H1 (cell line): ENCODE data around the gene SLC35F6. TPM values are rescaled to one million over a fixed set of nuclear protein-coding genes. Genes with fewer than 3 reads are reported as not detected.

Experiments
- ASH2L ChIP-seq: fragments of 200-600, 300-600 bp; sonication (generic); IDR thresholded peaks from one replicate; pipeline ENCODE4 v1.7.1; 2017; ENCODE audit warnings: low read length
- CBX5 ChIP-seq: fragments of 300-800, 300-1000 bp; sonication (generic); IDR thresholded peaks from 2 replicates; pipeline ENCODE4 v1.7.1; 2016; ENCODE audit warnings: antibody characterized with exemption, low read length, low read depth
- CHD2 ChIP-seq: IDR thresholded peaks from 2 replicates; pipeline ENCODE4 v1.6.1; 2012; ENCODE audit warnings: low read length, improper control_type of control experiment
- CHD7 ChIP-seq: fragments of 300-600 bp; sonication (generic); IDR thresholded peaks from 2 replicates; pipeline ENCODE4 v1.7.1; 2012; ENCODE audit warnings: low read length, moderate library complexity, mild to moderate bottlenecking, inconsistent platforms; ENCODE audit not compliant: insufficient replicate concordance
- HDAC6 ChIP-seq: IDR thresholded peaks from one replicate; pipeline ENCODE4 v1.7.1; 2012; ENCODE audit warnings: low read depth, mild to moderate bottlenecking, inconsistent platforms, low read length, moderate library complexity
- SP1 ChIP-seq: IDR thresholded peaks from 2 replicates; pipeline ENCODE4 v1.6.1; 2011; ENCODE audit warnings: low read depth, low read length
- polyA plus RNA-seq, 7 experiments: library from polyadenylated mRNA; depleted of rRNA in 3 of 7; stranded (reverse) in 5 of 7; unstranded in 2 of 7; fragments of >200 nt in 5 of 7; fragments of 200-250 nt in 2 of 7; gene quantifications; 1 replicate in 5 of 7; 2 replicates in 1 of 7; 4 replicates in 1 of 7; pipeline versions ENCODE4 v1.2.1 to v1.2.3, GENCODE V29; 2011 to 2013; ENCODE audit warnings: missing spikeins in 2 of 7, mixed read lengths in 2 of 7
- total RNA-seq: library from RNA; stranded (reverse); fragmentation: NEBNext Ultra II Directional; extraction: Animal tissue kit (Norgen Biotek cat#: 25700); gene quantifications from 2 replicates; pipeline ENCODE4 v1.2.1, GENCODE V29; 2021

SLC35F6 gene
- total and polyA plus RNA-seq, 2 of the 8 experiments (the other 6 are each of a cell fraction or from before 2014, with no cell fraction given): 11.2 to 13.5 TPM

- TF ChIP-seq CHD7 (no peak), SP1 (no peak), CBX5 (no peak), CHD2 (no peak), ASH2L (no peak), HDAC6 (no peak)
- TF ChIP-seq, all 59 proteins: peak for 0
Measured at GRCh38 chr2:26738481-26738880, 25.6 kb upstream of the SLC35F6 start (continued).
